Colonic mucosa (tissue), 4 donors: ENCODE results near the gene SLC7A7. TPM values are rescaled to one million over a fixed set of nuclear protein-coding genes. Genes with fewer than 3 reads are reported as not detected.
"Not testable (repeated sequence)": the region's sequence is repeated elsewhere in the genome, so short reads cannot be mapped to it uniquely, and the experiment has no call there.

ENCODE experiments used
- DNase-seq: peaks from one replicate; pipeline ENCODE4 v3.0.0-alpha.2; 2020
- H3K27ac ChIP-seq: fragments of 200-600 bp; one replicate; pipeline ENCODE4 v1.8.0; 2021
- H3K27me3 ChIP-seq: fragments of 200-600 bp; one replicate; pipeline ENCODE4 v1.8.0; 2021
- H3K36me3 ChIP-seq: fragments of 200-600 bp; one replicate; pipeline ENCODE4 v1.8.0; 2021
- H3K4me1 ChIP-seq: fragments of 200-600 bp; one replicate; pipeline ENCODE4 v1.8.0; 2021; ENCODE audit warnings: mild to moderate bottlenecking
- H3K4me3 ChIP-seq: fragments of 200-600 bp; one replicate; pipeline ENCODE4 v1.8.0; 2021
- H3K9ac ChIP-seq, 2 donors: one replicate each; pipeline ENCODE4 v1.7.0; 2013; ENCODE audit warnings: control low read depth in 2 of 2, low read depth in 2 of 2, low read length in 2 of 2
- H3K9me3 ChIP-seq: fragments of 200-600 bp; one replicate; pipeline ENCODE4 v1.8.0; 2021
- CTCF ChIP-seq: fragments of 200-600 bp; IDR thresholded peaks from one replicate; pipeline ENCODE4 v1.8.0; 2022; ENCODE audit warnings: antibody characterized with exemption, mild to moderate bottlenecking
- intact Hi-C: fragments of 100-400 bp; cut with DNase I; formaldehyde crosslinking; loops from one replicate; pipeline ENCODE4 v1.14.1; 2022
- total RNA-seq, 2 donors: library from RNA; stranded (reverse); fragmentation: NEBNext Ultra II Directional in 1 of 2; extraction: Animal tissue kit (Norgen Biotek cat#: 25700) in 1 of 2; gene quantifications; one replicate each; pipeline ENCODE4 v1.2.1, GENCODE V29; 2021
- donor health status: healthy.
- donor health status: DM: no; HTN: no; CAD: no.
- donor health status: DM: no; HTN: no; CAD: no.

Gene SLC7A7
- total RNA-seq, 2 donors from 2014 or later, result 2.7 to 7.0 TPM

- Histone ChIP-seq H3K9me3 (no peaks in the 10 kb centered on the region), H3K4me3 (no peak overlapping the region), H3K36me3 (no peaks in the 10 kb centered on the region), H3K4me1 (no peaks in the 10 kb centered on the region), H3K27ac (no peak overlapping the region), H3K27me3 (no peaks in the 10 kb centered on the region), H3K9ac (no peak overlapping the region)
- TF ChIP-seq CTCF, result no peak
- intact Hi-C loops, result no loop called here
- no peak for DNase-seq
Measured at GRCh38 chr14:22794551-22794951, 20.7 kb downstream of the SLC7A7 start.

- H3K36me3 ChIP-seq, result no peaks in the 10 kb centered on the region
- no peaks in the 10 kb centered on the region for H3K9me3 ChIP-seq
- intact Hi-C loops, result no loop called here
- H3K9ac ChIP-seq, result no peak overlapping the region
- H3K27me3 ChIP-seq, result no peaks in the 10 kb centered on the region
- no peak for DNase-seq
- no peak overlapping the region for H3K27ac ChIP-seq
- no peak overlapping the region for H3K4me3 ChIP-seq
- no peak for TF ChIP-seq CTCF
- no peaks in the 10 kb centered on the region for H3K4me1 ChIP-seq
Measured at GRCh38 chr14:22793976-22794375, 21.3 kb downstream of the SLC7A7 start.

- H3K4me3 ChIP-seq, H3K4me1 ChIP-seq, H3K36me3 ChIP-seq, H3K9me3 ChIP-seq, H3K27me3 ChIP-seq, H3K9ac ChIP-seq, intact Hi-C loops, H3K27ac ChIP-seq, DNase-seq: not testable (repeated sequence)
Measured at GRCh38 chr14:22793550-22793949, 21.7 kb downstream of the SLC7A7 start.

- Histone ChIP-seq H3K27me3 (no peaks in the 10 kb centered on the region), H3K27ac (no peak overlapping the region), H3K4me1 (no peaks in the 10 kb centered on the region), H3K9me3 (no peaks in the 10 kb centered on the region), H3K36me3 (no peaks in the 10 kb centered on the region), H3K9ac (no peak overlapping the region), H3K4me3 (no peak overlapping the region)
- no peak for TF ChIP-seq CTCF
- no peak for DNase-seq
- intact Hi-C loops, result no loop called here
Measured at GRCh38 chr14:22792158-22792557, 23.1 kb downstream of the SLC7A7 start.

- Histone ChIP-seq H3K27me3 (no peaks in the 10 kb centered on the region), H3K9me3 (no peaks in the 10 kb centered on the region), H3K9ac (no peak overlapping the region), H3K36me3 (no peaks in the 10 kb centered on the region), H3K27ac (no peak overlapping the region), H3K4me1 (no peaks in the 10 kb centered on the region), H3K4me3 (no peak overlapping the region)
- no peak for TF ChIP-seq CTCF
- intact Hi-C loops, result no loop called here
- no peak for DNase-seq
Measured at GRCh38 chr14:22791301-22791700, 23.9 kb downstream of the SLC7A7 start.

GRCh38 chr14:22786685-22787084, 28.6 kb downstream of the SLC7A7 start:
- DNase-seq, result no peak
- Histone ChIP-seq H3K4me3 (no peak overlapping the region), H3K4me1 (no peaks in the 10 kb centered on the region), H3K9me3 (no peaks in the 10 kb centered on the region), H3K27me3 (no peaks in the 10 kb centered on the region), H3K36me3 (no peaks in the 10 kb centered on the region), H3K9ac (no peak overlapping the region), H3K27ac (no peak overlapping the region)
- no peak for TF ChIP-seq CTCF
- intact Hi-C loops, result no loop called here
